Middle frontal gyrus (tissue), 1 donor: ENCODE results near the gene RAB11FIP3.

Experiments used
- DNase-seq: peaks from one replicate; pipeline ENCODE4 v3.0.0-alpha.2; 2015; ENCODE audit warnings: low spot score; ENCODE audit errors: extremely low spot score

Gene RAB11FIP3

GRCh38 chr16:530111-530817 lies 104.8 kb downstream of the RAB11FIP3 start:
- no peak for DNase-seq

- no peak for DNase-seq
Observed at GRCh38 chr16:531494-532125, 106.2 kb downstream of the RAB11FIP3 start.

GRCh38 chr16:533391-534123 lies 108.1 kb downstream of the RAB11FIP3 start:
- DNase-seq = no peak

GRCh38 chr16:534135-534534 lies 108.7 kb downstream of the RAB11FIP3 start:
- no peak for DNase-seq

- no peak for DNase-seq
Observed at GRCh38 chr16:534856-535445, 109.5 kb downstream of the RAB11FIP3 start.

GRCh38 chr16:535446-536405 lies 110.3 kb downstream of the RAB11FIP3 start:
- no peak for DNase-seq

GRCh38 chr16:536746-537145 lies 111.3 kb downstream of the RAB11FIP3 start:
- no peak for DNase-seq

- no peak for DNase-seq
Observed at GRCh38 chr16:537415-538335, 112.2 kb downstream of the RAB11FIP3 start.

- DNase-seq = no peak
Observed at GRCh38 chr16:539901-540530, 114.6 kb downstream of the RAB11FIP3 start.

GRCh38 chr16:540645-541340 lies 115.3 kb downstream of the RAB11FIP3 start:
- DNase-seq = no peak

- no peak for DNase-seq
Observed at GRCh38 chr16:543301-544164, 118.1 kb downstream of the RAB11FIP3 start.

GRCh38 chr16:544517-544916 lies 119.1 kb downstream of the RAB11FIP3 start:
- no peak for DNase-seq

GRCh38 chr16:546909-547770 lies 121.7 kb downstream of the RAB11FIP3 start:
- DNase-seq = no peak

- DNase-seq = no peak
Observed at GRCh38 chr16:548586-548985, 123.1 kb downstream of the RAB11FIP3 start.

- no peak for DNase-seq
Observed at GRCh38 chr16:549544-550263, 124.3 kb downstream of the RAB11FIP3 start.

GRCh38 chr16:551210-551609 lies 125.8 kb downstream of the RAB11FIP3 start:
- no peak for DNase-seq
